Measurements from ENCODE around the gene EPHX1.
"Not testable (repeated sequence)": the region's sequence is repeated elsewhere in the genome, so short reads cannot be mapped to it uniquely, and the experiment has no call there.

The EPHX1 gene

GRCh38 chr1:225820522-225821120 is 10.7 kb downstream of the EPHX1 start:
- Mint-ChIP-seq H3K27ac (no peak overlapping the region), H3K4me1 (no peaks in the 10 kb centered on the region), H3K4me3 (no peak overlapping the region), H3K36me3 (no peaks in the 10 kb centered on the region), H3K9me3 (no peaks in the 10 kb centered on the region)
- ATAC-seq (no peak), DNase-seq (ENCODE audit: low spot score in 2 of 2) (no peak)

GRCh38 chr1:225822655-225823403 is 12.9 kb downstream of the EPHX1 start:
- Mint-ChIP-seq H3K9me3 (no peaks in the 10 kb centered on the region), H3K4me1 (no peaks in the 10 kb centered on the region), H3K27ac (no peak overlapping the region), H3K4me3 (no peak overlapping the region), H3K36me3 (no peaks in the 10 kb centered on the region)
- ATAC-seq (no peak), DNase-seq (ENCODE audit: low spot score in 2 of 2) (no peak)

GRCh38 chr1:225823811-225824261 is 13.9 kb downstream of the EPHX1 start:
- ATAC-seq: no peak
- H3K9me3 Mint-ChIP-seq: no peaks in the 10 kb centered on the region
- DNase-seq (ENCODE audit: low spot score in 2 of 2): no peak
- no peaks in the 10 kb centered on the region for H3K4me1 Mint-ChIP-seq
- H3K36me3 Mint-ChIP-seq: no peaks in the 10 kb centered on the region
- H3K27ac Mint-ChIP-seq: no peak overlapping the region
- H3K4me3 Mint-ChIP-seq: no peak overlapping the region

GRCh38 chr1:225824533-225824941 is 14.6 kb downstream of the EPHX1 start:
- H3K4me3 Mint-ChIP-seq: no peak overlapping the region
- DNase-seq (ENCODE audit: low spot score in 2 of 2) (no peak), ATAC-seq (no peak)
- no peaks in the 10 kb centered on the region for H3K9me3 Mint-ChIP-seq
- no peaks in the 10 kb centered on the region for H3K36me3 Mint-ChIP-seq
- no peaks in the 10 kb centered on the region for H3K4me1 Mint-ChIP-seq
- no peak overlapping the region for H3K27ac Mint-ChIP-seq

- Mint-ChIP-seq H3K4me3 (no peak overlapping the region), H3K27ac (no peak overlapping the region), H3K4me1 (no peaks in the 10 kb centered on the region), H3K36me3 (no peaks in the 10 kb centered on the region), H3K9me3 (no peaks in the 10 kb centered on the region)
- ATAC-seq (no peak), DNase-seq (ENCODE audit: low spot score in 2 of 2) (no peak)
Observed at GRCh38 chr1:225825078-225825477, 15.2 kb downstream of the EPHX1 start.

- ATAC-seq: no peak
- Mint-ChIP-seq H3K27ac (no peak overlapping the region), H3K4me3 (no peak overlapping the region), H3K4me1 (no peaks in the 10 kb centered on the region), H3K36me3 (no peaks in the 10 kb centered on the region), H3K9me3 (no peaks in the 10 kb centered on the region)
- no peak for DNase-seq (ENCODE audit: low spot score in 2 of 2)
Observed at GRCh38 chr1:225825607-225826007, 15.7 kb downstream of the EPHX1 start.

- H3K9me3 Mint-ChIP-seq: no peaks in the 10 kb centered on the region
- DNase-seq (ENCODE audit: low spot score in 2 of 2) (no peak), ATAC-seq (no peak)
- no peaks in the 10 kb centered on the region for H3K4me1 Mint-ChIP-seq
- no peaks in the 10 kb centered on the region for H3K36me3 Mint-ChIP-seq
- no peak overlapping the region for H3K27ac Mint-ChIP-seq
- no peak overlapping the region for H3K4me3 Mint-ChIP-seq
Observed at GRCh38 chr1:225827076-225827475, 17.2 kb downstream of the EPHX1 start.

GRCh38 chr1:225828706-225829345 is 18.9 kb downstream of the EPHX1 start:
- Mint-ChIP-seq H3K4me1 (no peaks in the 10 kb centered on the region), H3K27ac (no peak overlapping the region)
- DNase-seq (ENCODE audit: low spot score in 2 of 2): no peak

GRCh38 chr1:225830841-225831240 is 20.9 kb downstream of the EPHX1 start:
- no peak for ATAC-seq
- no peak for DNase-seq (ENCODE audit: low spot score in 2 of 2)
- H3K4me1 Mint-ChIP-seq: no peaks in the 10 kb centered on the region
- H3K36me3 Mint-ChIP-seq: no peaks in the 10 kb centered on the region
- no peaks in the 10 kb centered on the region for H3K9me3 Mint-ChIP-seq
- no peak overlapping the region for H3K27ac Mint-ChIP-seq
- H3K4me3 Mint-ChIP-seq: no peak overlapping the region

More at GRCh38 chr1:225828706-225829345, 18.9 kb downstream of the EPHX1 start:
- ATAC-seq: no peak
- Mint-ChIP-seq H3K36me3 (no peaks in the 10 kb centered on the region), H3K4me3 (no peak overlapping the region), H3K9me3 (no peaks in the 10 kb centered on the region)

GRCh38 chr1:225834417-225835329 is 24.7 kb downstream of the EPHX1 start:
- Mint-ChIP-seq H3K4me1 (no peaks in the 10 kb centered on the region), H3K27ac (no peak overlapping the region), H3K9me3 (no peaks in the 10 kb centered on the region), H3K4me3 (no peak overlapping the region), H3K36me3 (no peaks in the 10 kb centered on the region)
- no peak for DNase-seq (ENCODE audit: low spot score in 2 of 2)
- ATAC-seq: no peak

- no peak overlapping the region for H3K4me3 Mint-ChIP-seq
- ATAC-seq (no peak), DNase-seq (ENCODE audit: low spot score in 2 of 2) (no peak)
- H3K27ac Mint-ChIP-seq: no peak overlapping the region
- H3K9me3 Mint-ChIP-seq: no peaks in the 10 kb centered on the region
- no peaks in the 10 kb centered on the region for H3K36me3 Mint-ChIP-seq
- no peaks in the 10 kb centered on the region for H3K4me1 Mint-ChIP-seq
Observed at GRCh38 chr1:225835856-225836255, 25.9 kb downstream of the EPHX1 start.

GRCh38 chr1:225836296-225836695 is 26.4 kb downstream of the EPHX1 start:
- not testable (repeated sequence) for H3K4me3 Mint-ChIP-seq; H3K9me3 Mint-ChIP-seq; H3K4me1 Mint-ChIP-seq; H3K27ac Mint-ChIP-seq; ATAC-seq; DNase-seq (ENCODE audit: low spot score in 2 of 2); H3K36me3 Mint-ChIP-seq

- Mint-ChIP-seq H3K27ac (peak overlapping the region; percentile 46), H3K4me1 (peaks cover 8% of the 10 kb centered on the region), H3K9me3 (no peaks in the 10 kb centered on the region), H3K4me3 (no peak overlapping the region), H3K36me3 (peaks cover 6% of the 10 kb centered on the region)
- ATAC-seq: no peak
- no peak for DNase-seq (ENCODE audit: low spot score in 2 of 2)
Observed at GRCh38 chr1:225838793-225839192, 28.9 kb downstream of the EPHX1 start.

GRCh38 chr1:225840223-225840610 is 30.3 kb downstream of the EPHX1 start:
- H3K4me1 Mint-ChIP-seq: peaks cover 8% of the 10 kb centered on the region
- H3K27ac Mint-ChIP-seq: peak overlapping the region; percentile 86
- peaks cover 15% of the 10 kb centered on the region for H3K36me3 Mint-ChIP-seq
- H3K4me3 Mint-ChIP-seq: no peak overlapping the region
- ATAC-seq: no peak
- H3K9me3 Mint-ChIP-seq: no peaks in the 10 kb centered on the region
- DNase-seq (ENCODE audit: low spot score in 2 of 2): no peak

- Mint-ChIP-seq H3K27ac (peak overlapping the region; percentile 86), H3K4me3 (no peak overlapping the region), H3K9me3 (no peaks in the 10 kb centered on the region), H3K4me1 (peaks cover 9% of the 10 kb centered on the region), H3K36me3 (peaks cover 20% of the 10 kb centered on the region)
- DNase-seq (ENCODE audit: low spot score in 2 of 2) (no peak), ATAC-seq (no peak)
Observed at GRCh38 chr1:225840713-225841112, 30.8 kb downstream of the EPHX1 start.

Measured in stimulated activated effector memory CD8-positive, alpha-beta T cell treated with anti-CD3 and anti-CD28 coated beads, Interleukin-12 subunit alpha, Interleukin-12 subunit beta, amount 100 ng/mL, for 72 hours (primary cell).